Gastroesophageal sphincter (tissue), 3 donors: Measurements from ENCODE around the gene CEP41.

Source experiments
- POLR2A ChIP-seq, 2 donors: fragments of 450-650 bp; IDR thresholded peaks; one replicate each; pipeline ENCODE4 v1.6.1; 2017; ENCODE audit warnings: antibody characterized with exemption in 2 of 2, mild to moderate bottlenecking in 2 of 2, moderate library complexity in 1 of 2
- TF ChIP-seq, protein P1 (sequence below), 4 experiments: fragments of 200-600 bp in 2 of 4; fragments of 450-650 bp in 2 of 4; sonication (generic) in 1 of 4; IDR thresholded peaks; one replicate each; pipeline ENCODE4 v1.5.1; 2017 to 2019; ENCODE audit warnings: antibody characterized with exemption in 4 of 4, mild to moderate bottlenecking in 2 of 4, moderate library complexity in 2 of 4

DNA sequence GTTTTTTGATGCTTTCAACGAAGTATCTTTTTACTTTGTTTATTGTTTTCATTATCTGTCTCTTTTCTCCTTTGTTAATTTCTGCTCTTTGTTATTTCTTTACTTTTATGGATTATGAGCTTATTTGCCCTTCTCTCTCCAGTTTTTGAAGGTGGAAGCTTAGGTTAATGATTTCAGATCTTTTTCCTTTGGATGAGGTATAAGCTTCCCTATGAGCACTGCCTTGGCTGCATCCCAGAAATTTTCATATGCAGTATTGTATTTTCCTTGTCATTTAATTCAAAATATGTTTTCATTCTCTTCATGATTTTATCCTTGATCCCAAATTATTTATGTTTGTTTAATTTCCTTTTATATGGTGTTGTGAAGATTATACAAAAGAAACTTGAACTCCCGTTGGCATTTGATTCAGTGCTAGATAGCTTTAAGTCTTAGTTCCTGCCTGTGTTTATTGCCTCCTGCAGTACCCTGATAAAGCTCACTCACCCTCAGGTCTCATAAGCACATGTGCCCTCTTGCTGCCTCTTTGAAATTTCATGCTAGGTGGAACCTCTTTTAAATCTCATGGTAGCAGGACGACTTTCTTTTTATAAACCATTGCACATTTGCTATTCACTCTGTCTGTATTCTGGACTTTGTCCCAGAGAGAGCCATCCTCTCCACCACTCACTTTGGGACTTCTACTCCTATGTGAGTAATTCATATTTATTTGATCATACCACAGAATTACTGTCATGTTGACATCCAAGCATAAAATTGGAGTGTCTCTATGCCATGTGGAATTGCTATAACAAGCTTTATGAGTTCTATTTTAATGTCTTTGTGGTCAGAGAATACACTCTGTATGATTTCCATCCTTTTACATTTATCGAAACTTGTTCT lies 23.0 kb upstream of the CEP41 start:
- TF ChIP-seq, protein P1, sequence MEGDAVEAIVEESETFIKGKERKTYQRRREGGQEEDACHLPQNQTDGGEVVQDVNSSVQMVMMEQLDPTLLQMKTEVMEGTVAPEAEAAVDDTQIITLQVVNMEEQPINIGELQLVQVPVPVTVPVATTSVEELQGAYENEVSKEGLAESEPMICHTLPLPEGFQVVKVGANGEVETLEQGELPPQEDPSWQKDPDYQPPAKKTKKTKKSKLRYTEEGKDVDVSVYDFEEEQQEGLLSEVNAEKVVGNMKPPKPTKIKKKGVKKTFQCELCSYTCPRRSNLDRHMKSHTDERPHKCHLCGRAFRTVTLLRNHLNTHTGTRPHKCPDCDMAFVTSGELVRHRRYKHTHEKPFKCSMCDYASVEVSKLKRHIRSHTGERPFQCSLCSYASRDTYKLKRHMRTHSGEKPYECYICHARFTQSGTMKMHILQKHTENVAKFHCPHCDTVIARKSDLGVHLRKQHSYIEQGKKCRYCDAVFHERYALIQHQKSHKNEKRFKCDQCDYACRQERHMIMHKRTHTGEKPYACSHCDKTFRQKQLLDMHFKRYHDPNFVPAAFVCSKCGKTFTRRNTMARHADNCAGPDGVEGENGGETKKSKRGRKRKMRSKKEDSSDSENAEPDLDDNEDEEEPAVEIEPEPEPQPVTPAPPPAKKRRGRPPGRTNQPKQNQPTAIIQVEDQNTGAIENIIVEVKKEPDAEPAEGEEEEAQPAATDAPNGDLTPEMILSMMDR (IDR thresholded peaks at IDR 0.05): no peak
- TF ChIP-seq POLR2A (IDR thresholded peaks at IDR 0.05): no peak
